HepG2 (cell line): ENCODE results near the gene SVOP. TPM values are rescaled to one million over a fixed set of nuclear protein-coding genes. Genes with fewer than 3 reads are reported as not detected.

Source experiments
- ATAC-seq: fragments of 200-7000 bp; cut with Tn5 transposase; 3 replicates; pipeline ENCODE4 v1.9.1; 2020; ENCODE audit warnings: mild to moderate bottlenecking, moderate library complexity
- BruUV-seq: library from RNA; stranded (reverse); fragments of 400-500 nt; replicated peaks from 2 replicates; lab custom pipeline; 2021; lab: Mats Ljungman, UMichigan
- CTCF ChIA-PET: fragments of 300-600 bp; formaldehyde crosslinking; extraction: SDS; loops from one replicate; lab custom pipeline; 2021; ENCODE audit warnings: low total read pairs, inconsistent platforms, low intra/inter-chr PET ratio; lab: Yijun Ruan, JAX
- POLR2A ChIA-PET: fragments of 350-600 bp; sonication (Branson Sonifier 250); formaldehyde crosslinking; loops from one replicate; lab custom pipeline; 2020; ENCODE audit warnings: antibody characterized with exemption, inconsistent platforms; lab: Yijun Ruan, JAX
- DNase-seq: peaks from one replicate; pipeline ENCODE4 v3.0.0-alpha.2; 2015; ENCODE audit warnings: low spot score
- FAIRE-seq: peaks from 3 replicates; lab custom pipeline; 2011; peaks lifted over from hg19 to GRCh38; lab: Jason Lieb, UNC
- H2AFZ ChIP-seq: one replicate; pipeline ENCODE4 v1.6.1; 2011; ENCODE audit warnings: low read length, inconsistent platforms
- H3K27ac ChIP-seq: fragments of 300-600 bp; 3 replicates; pipeline ENCODE4 v1.8.0; 2011; ENCODE audit warnings: mixed run types, mild to moderate bottlenecking, mixed read lengths, low read length, inconsistent platforms; ENCODE audit not compliant: insufficient read depth; ENCODE audit errors: extremely low read length
- H3K27me3 ChIP-seq, 2 experiments: fragments of 200-600 bp in 1 of 2; 2 replicates in 1 of 2; 3 replicates in 1 of 2; pipeline versions ENCODE4 v1.6.0 to v1.8.0; 2011; ENCODE audit warnings: low read length in 2 of 2, mild to moderate bottlenecking in 2 of 2, moderate library complexity in 2 of 2, inconsistent platforms in 1 of 2; ENCODE audit not compliant: insufficient read depth in 2 of 2, control insufficient read depth in 1 of 2
- H3K36me3 ChIP-seq, 2 experiments: fragments of 200-600 bp in 1 of 2; replicated peaks in 1 of 2; 2 replicates in 1 of 2; 3 replicates in 1 of 2; pipeline versions ENCODE4 v1.5.1 to v1.8.0; 2011; ENCODE audit warnings: low read length in 2 of 2, inconsistent platforms in 1 of 2; ENCODE audit not compliant: insufficient read depth in 2 of 2, control insufficient read depth in 1 of 2
- H3K4me1 ChIP-seq: 2 replicates; pipeline ENCODE4 v1.5.1; 2012; ENCODE audit warnings: low read length, inconsistent platforms; ENCODE audit not compliant: insufficient read depth
- H3K4me2 ChIP-seq: 2 replicates; pipeline ENCODE4 v1.6.0; 2011; ENCODE audit warnings: low read depth, low read length, inconsistent platforms
- H3K4me3 ChIP-seq, 3 experiments: fragments of 200-600 bp in 1 of 3; sonication (generic), shearing (Covaris generic) in 1 of 3; replicated peaks in 1 of 3; 2 replicates each; pipeline ENCODE4 v1.5.1; 2011 to 2016; ENCODE audit warnings: low read length in 3 of 3, inconsistent platforms in 2 of 3, low read depth in 2 of 3, mild to moderate bottlenecking in 2 of 3, control low read depth in 1 of 3, mixed read lengths in 1 of 3; ENCODE audit not compliant: insufficient read depth in 1 of 3
- H3K79me2 ChIP-seq: one replicate; pipeline ENCODE4 v1.6.1; 2011; ENCODE audit warnings: low read length, inconsistent platforms; ENCODE audit not compliant: insufficient read depth
- H3K9ac ChIP-seq: 2 replicates; pipeline ENCODE4 v1.6.0; 2011; ENCODE audit warnings: mild to moderate bottlenecking, low read depth, low read length, inconsistent platforms; ENCODE audit not compliant: insufficient read depth
- H3K9me3 ChIP-seq: 2 replicates; pipeline ENCODE4 v1.5.1; 2012; ENCODE audit warnings: mild to moderate bottlenecking, low read length
- H4K20me1 ChIP-seq: 2 replicates; pipeline ENCODE4 v1.6.0; 2011; ENCODE audit warnings: inconsistent platforms, mild to moderate bottlenecking, low read length, moderate library complexity; ENCODE audit not compliant: insufficient read depth
- CREB1 ChIP-seq, 2 experiments: fragments of 450-650 bp in 1 of 2; IDR thresholded peaks; 2 replicates each; pipeline ENCODE4 v1.6.1; 2016 to 2017; ENCODE audit warnings: control low read depth in 1 of 2, mild to moderate bottlenecking in 1 of 2, missing compliant biosample characterization in 1 of 2, missing genetic modification characterization in 1 of 2
- FOXA1 ChIP-seq, 2 experiments: fragments of 450-650 bp in 1 of 2; sonication (generic) in 1 of 2; formaldehyde crosslinking in 1 of 2; IDR thresholded peaks; 2 replicates each; pipeline versions ENCODE4 v1.4.0 to v1.6.1; 2016 to 2020; ENCODE audit warnings: missing genetic modification reagents in 1 of 2
- FOXP1 ChIP-seq, 2 experiments: fragments of 450-650 bp in 1 of 2; IDR thresholded peaks; 2 replicates each; pipeline ENCODE4 v1.6.1; 2017 to 2018; ENCODE audit warnings: antibody characterized with exemption in 1 of 2
- NBN ChIP-seq: fragments of 450-650 bp; conservative IDR thresholded peaks from 2 replicates; pipeline ENCODE4 v1.6.1; 2017
- NFKB2 ChIP-seq: sonication (generic); formaldehyde crosslinking; IDR thresholded peaks from 2 replicates; pipeline ENCODE4 v1.4.0; 2020; ENCODE audit warnings: missing genetic modification reagents, borderline replicate concordance
- NONO ChIP-seq, 2 experiments: fragments of 450-650 bp in 1 of 2; sonication (generic) in 1 of 2; formaldehyde crosslinking in 1 of 2; IDR thresholded peaks in 1 of 2; conservative IDR thresholded peaks in 1 of 2; 2 replicates each; pipeline versions ENCODE4 v1.6.1 to v1.8.0; 2017 to 2022; ENCODE audit warnings: mild to moderate bottlenecking in 1 of 2, missing genetic modification reagents in 1 of 2, moderate library complexity in 1 of 2
- in situ Hi-C: cut with HindIII; loops from 2 replicates; pipeline ENCODE4 v1.10.0; 2017; ENCODE audit warnings: low pct_unique_long_range_greater_than_20kb; ENCODE audit not compliant: extremely low pct_ligation_motif_present
- intact Hi-C: fragments of 100-400 bp; cut with micrococcal nuclease; formaldehyde crosslinking; loops from one replicate; pipeline ENCODE4 v1.10.0; 2022; ENCODE audit not compliant: unreplicated experiment
- polyA plus RNA-seq, 8 experiments: library from polyadenylated mRNA; depleted of rRNA in 3 of 8; stranded (reverse) in 7 of 8; unstranded in 1 of 8; fragments of >200 nt; fragmentation: Illumina TruSeq in 4 of 8; extraction: Trizol in 4 of 8; gene quantifications; 2 replicates each; pipeline versions ENCODE4 v1.2.1 to v1.2.3, GENCODE V29; 2011 to 2016; ENCODE audit warnings: low read depth in 4 of 8, missing spikeins in 1 of 8, mixed read lengths in 1 of 8; ENCODE audit not compliant: insufficient read depth in 1 of 8
- total RNA-seq, 5 experiments: library from RNA; depleted of rRNA; stranded (reverse); fragments of >200 nt; fragmentation: Illumina TruSeq; extraction: Trizol; gene quantifications; 2 replicates each; pipeline ENCODE4 v1.2.3, GENCODE V29; 2016; ENCODE audit warnings: low read depth in 1 of 5
- TF ChIP-seq, protein P1 (sequence below): fragments of 450-650 bp; IDR thresholded peaks from 2 replicates; pipeline ENCODE4 v1.6.1; 2017

The SVOP gene
- total and polyA plus RNA-seq, 2 of the 13 experiments (the other 11 are each of a cell fraction or from before 2014, with no cell fraction given): not detected

DNA sequence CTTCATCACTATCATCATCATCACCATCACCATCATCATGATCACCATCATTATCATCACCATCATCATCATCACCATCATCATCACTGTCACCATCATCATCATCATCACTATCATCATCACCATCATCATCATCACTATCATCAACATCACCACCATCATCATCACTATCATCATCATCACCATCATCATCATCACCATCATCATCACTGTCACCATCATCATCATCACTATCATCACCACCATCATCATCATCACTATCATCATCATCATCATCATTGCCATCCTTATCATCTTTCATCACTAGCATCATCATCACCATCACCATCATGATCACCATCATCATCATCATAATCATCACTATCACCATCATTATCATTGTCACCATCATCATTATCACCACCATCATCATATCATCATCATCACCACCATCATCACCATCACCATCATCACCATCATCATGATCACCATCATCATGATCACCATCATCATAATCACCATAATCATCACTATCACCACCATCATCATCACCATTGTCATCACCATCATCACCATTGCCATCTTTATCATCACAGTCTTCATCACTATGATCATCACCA lies 38.1 kb downstream of the SVOP start:
- Histone ChIP-seq H3K4me1 (no peaks in the 10 kb centered on the region), H3K27me3 (no peaks in the 10 kb centered on the region; a peak in 1 of 5 replicates), H3K36me3 (no peaks in the 10 kb centered on the region), H3K79me2 (no peaks in the 10 kb centered on the region), H3K4me3 (no peak overlapping the region), H3K27ac (no peak overlapping the region), H3K4me2 (no peak overlapping the region), H3K9me3 (peaks cover 13% of the 10 kb centered on the region; the same call in 1 of the 2 replicates), H4K20me1 (no peaks in the 10 kb centered on the region)
- intact Hi-C loops: no loop called here
- ChIA-PET CTCF (no interaction called here), POLR2A (no interaction called here)
- BruUV-seq: no TSS peak
- no peak for FAIRE-seq
- TF ChIP-seq NBN (0 out of 2 replicates have a peak, but pooled peaks have one; percentile 6), FOXA1 (IDR thresholded peaks at IDR 0.05) (0 out of 2 replicates have a peak, but pooled peaks have one; percentile 5), FOXA1 (CRISPR knock-in tag; IDR thresholded peaks at IDR 0.05) (no peak), FOXP1 (IDR thresholded peaks at IDR 0.05) (0 out of 2 replicates have a peak, but pooled peaks have one; percentile 3), FOXP1 (CRISPR knock-in tag; IDR thresholded peaks at IDR 0.05) (no peak), NFKB2 (CRISPR knock-in tag) (no peak), CREB1 (IDR thresholded peaks at IDR 0.05) (peak; percentile 99), CREB1 (CRISPR knock-in tag; IDR thresholded peaks at IDR 0.05) (no peak), NONO (IDR thresholded peaks at IDR 0.05) (no peak), NONO (CRISPR knock-in tag; conservative IDR thresholded peaks at IDR 0.05) (no peak)
- TF ChIP-seq, protein P1, sequence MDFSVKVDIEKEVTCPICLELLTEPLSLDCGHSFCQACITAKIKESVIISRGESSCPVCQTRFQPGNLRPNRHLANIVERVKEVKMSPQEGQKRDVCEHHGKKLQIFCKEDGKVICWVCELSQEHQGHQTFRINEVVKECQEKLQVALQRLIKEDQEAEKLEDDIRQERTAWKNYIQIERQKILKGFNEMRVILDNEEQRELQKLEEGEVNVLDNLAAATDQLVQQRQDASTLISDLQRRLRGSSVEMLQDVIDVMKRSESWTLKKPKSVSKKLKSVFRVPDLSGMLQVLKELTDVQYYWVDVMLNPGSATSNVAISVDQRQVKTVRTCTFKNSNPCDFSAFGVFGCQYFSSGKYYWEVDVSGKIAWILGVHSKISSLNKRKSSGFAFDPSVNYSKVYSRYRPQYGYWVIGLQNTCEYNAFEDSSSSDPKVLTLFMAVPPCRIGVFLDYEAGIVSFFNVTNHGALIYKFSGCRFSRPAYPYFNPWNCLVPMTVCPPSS: 0 out of 2 replicates have a peak, but pooled peaks have one; percentile 12
- TF ChIP-seq, all 625 proteins: peak for 5
- ATAC-seq (no peak), DNase-seq (no peak)
- in situ Hi-C loops: no loop called here
- no peak overlapping the region for H3K9ac ChIP-seq
- H2AFZ ChIP-seq: no peak overlapping the region
